ENCODE results near the gene ARHGEF39. TPM values are rescaled to one million over a fixed set of nuclear protein-coding genes. Genes with fewer than 3 reads are reported as not detected.

ARHGEF39 gene
- total RNA-seq, 1 donor from 2014 or later: 14.2 TPM

DNA sequence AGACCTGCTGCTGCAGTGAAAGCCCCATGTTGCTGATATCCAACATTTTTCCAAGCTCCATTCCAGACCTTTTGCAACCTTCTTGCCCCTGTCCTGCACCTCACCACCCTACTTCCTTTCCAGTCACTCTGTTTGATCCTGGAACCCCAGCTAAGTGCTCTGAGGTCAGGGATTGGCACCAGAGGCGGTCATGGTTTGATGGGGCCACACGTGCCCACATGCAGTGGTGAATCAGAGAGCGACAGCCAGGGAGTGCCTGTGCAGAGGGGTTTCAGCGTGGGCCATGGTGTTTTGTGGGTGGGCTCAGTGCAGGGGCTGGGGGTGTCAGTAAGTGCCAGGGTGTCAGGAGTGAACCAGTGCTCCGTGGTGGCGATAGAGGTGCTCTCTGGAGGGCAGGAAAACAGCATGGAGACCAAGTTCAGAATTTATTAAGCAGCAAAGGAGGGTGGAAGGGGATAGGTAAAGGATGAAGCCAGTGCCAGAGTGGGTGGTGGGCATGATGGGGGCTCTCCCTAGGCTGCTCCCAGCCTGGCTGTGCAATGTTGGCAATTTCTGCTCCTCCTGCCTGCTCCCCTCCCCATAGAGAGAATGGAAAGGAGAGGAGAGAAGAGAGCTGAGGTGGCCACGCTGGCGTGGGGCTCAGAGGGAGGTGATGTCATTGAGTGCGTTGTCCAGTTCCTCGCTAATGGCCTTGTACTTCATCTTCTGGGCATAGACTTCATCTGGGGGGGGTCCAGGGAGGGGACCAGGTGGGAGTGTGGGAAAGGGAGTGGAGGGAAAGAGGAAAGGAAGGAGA, 17.7 kb upstream of the ARHGEF39 start:
- Mint-ChIP-seq H3K4me1 (ENCODE audit: unreplicated experiment) (peaks cover 26% of the 10 kb centered on the region), H3K4me3 (no peak overlapping the region), H3K9me3 (no peaks in the 10 kb centered on the region), H3K27me3 (no peaks in the 10 kb centered on the region), H3K36me3 (peaks cover 15% of the 10 kb centered on the region), H3K27ac (no peak overlapping the region)
- no peak for DNase-seq (ENCODE audit: extremely low spot score, unreplicated experiment)
- TF ChIP-seq CTCF (conservative IDR thresholded peaks at IDR 0.05): no peak

GRCh38 chr9:35682051-35682450, 17.1 kb upstream of the ARHGEF39 start:
- H3K27ac Mint-ChIP-seq: peak overlapping the region; percentile 48
- no peaks in the 10 kb centered on the region for H3K27me3 Mint-ChIP-seq
- no peak for DNase-seq (ENCODE audit: extremely low spot score, unreplicated experiment)
- TF ChIP-seq CTCF (conservative IDR thresholded peaks at IDR 0.05): no peak
- H3K4me3 Mint-ChIP-seq: no peak overlapping the region
- H3K36me3 Mint-ChIP-seq: peaks cover 12% of the 10 kb centered on the region
- H3K4me1 Mint-ChIP-seq (ENCODE audit: unreplicated experiment): peaks cover 26% of the 10 kb centered on the region
- H3K9me3 Mint-ChIP-seq: no peaks in the 10 kb centered on the region

DNA sequence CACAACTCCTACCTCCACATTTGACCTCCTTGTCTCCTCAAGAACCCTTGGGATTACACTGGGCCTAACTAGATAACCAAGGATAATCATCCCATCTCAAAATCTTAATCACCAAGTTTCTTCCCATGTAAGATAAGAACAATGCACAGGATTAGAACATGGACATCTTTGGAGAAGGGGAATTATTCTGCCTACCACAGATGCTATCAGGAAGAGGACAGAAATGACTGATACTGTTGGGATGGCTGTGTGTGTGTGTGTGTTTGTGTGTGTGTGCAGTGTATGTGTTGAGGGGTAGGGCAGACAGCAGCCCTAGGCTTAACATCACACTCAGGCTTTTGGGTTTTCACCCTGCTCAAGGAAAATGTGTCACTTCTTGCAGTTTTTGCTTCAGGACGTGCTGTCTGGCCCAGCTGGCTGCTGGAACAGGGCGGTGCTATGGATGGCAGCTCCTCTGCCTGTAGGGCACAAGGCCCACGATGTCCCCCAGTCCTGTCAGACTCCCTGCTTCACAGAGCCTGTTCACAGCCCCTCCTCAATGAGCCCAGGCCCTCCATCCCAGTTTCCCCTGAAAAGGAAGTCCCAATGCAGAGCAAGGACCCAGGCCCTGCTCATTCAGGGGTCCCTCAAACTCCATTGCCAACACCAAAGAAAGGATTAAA, 16.5 kb upstream of the ARHGEF39 start:
- H3K4me1 Mint-ChIP-seq (ENCODE audit: unreplicated experiment): peaks cover 24% of the 10 kb centered on the region
- peak overlapping the region; percentile 48 for H3K27ac Mint-ChIP-seq
- no peak for DNase-seq (ENCODE audit: extremely low spot score, unreplicated experiment)
- TF ChIP-seq CTCF (conservative IDR thresholded peaks at IDR 0.05): no peak
- H3K4me3 Mint-ChIP-seq: no peak overlapping the region
- peaks cover under 1% of the 10 kb centered on the region for H3K27me3 Mint-ChIP-seq
- H3K36me3 Mint-ChIP-seq: peaks cover 12% of the 10 kb centered on the region
- H3K9me3 Mint-ChIP-seq: no peaks in the 10 kb centered on the region

DNA sequence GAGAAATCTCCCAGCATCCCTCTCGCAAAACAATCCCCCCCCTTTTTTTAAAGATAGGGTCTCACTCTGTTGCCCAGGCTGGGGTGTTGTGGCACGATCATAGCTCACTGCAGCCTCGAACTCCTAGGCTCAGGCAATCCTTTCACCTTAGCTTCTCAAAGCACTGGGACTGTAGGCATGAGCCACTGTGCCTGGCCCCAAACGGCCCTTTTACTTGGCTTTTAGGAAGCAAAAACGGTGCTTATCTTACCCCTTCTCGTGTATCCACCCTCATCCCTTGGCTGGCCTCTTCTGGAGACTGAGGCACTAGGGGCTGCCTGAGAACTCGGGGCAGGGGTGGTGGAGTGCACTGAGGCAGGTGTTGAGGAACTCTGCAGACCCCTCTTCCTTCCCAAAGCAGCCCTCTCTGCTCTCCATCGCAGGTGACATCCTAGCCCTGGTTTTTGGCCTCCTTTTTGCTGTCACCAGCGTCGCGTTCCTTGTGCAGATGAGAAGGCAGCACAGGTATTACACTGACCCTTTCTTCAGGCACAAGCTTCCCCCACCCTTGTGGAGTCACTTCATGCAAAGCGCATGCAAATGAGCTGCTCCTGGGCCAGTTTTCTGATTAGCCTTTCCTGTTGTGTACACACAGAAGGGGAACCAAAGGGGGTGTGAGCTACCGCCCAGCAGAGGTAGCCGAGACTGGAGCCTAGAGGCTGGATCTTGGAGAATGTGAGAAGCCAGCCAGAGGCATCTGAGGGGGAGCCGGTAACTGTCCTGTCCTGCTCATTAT, 15.5 kb upstream of the ARHGEF39 start:
- Mint-ChIP-seq H3K4me3 (no peak overlapping the region), H3K9me3 (no peaks in the 10 kb centered on the region), H3K4me1 (ENCODE audit: unreplicated experiment) (peaks cover 27% of the 10 kb centered on the region), H3K36me3 (peaks cover 9% of the 10 kb centered on the region), H3K27me3 (peaks cover 3% of the 10 kb centered on the region), H3K27ac (no peak overlapping the region)
- TF ChIP-seq CTCF (conservative IDR thresholded peaks at IDR 0.05): no peak
- no peak for DNase-seq (ENCODE audit: extremely low spot score, unreplicated experiment)

DNA sequence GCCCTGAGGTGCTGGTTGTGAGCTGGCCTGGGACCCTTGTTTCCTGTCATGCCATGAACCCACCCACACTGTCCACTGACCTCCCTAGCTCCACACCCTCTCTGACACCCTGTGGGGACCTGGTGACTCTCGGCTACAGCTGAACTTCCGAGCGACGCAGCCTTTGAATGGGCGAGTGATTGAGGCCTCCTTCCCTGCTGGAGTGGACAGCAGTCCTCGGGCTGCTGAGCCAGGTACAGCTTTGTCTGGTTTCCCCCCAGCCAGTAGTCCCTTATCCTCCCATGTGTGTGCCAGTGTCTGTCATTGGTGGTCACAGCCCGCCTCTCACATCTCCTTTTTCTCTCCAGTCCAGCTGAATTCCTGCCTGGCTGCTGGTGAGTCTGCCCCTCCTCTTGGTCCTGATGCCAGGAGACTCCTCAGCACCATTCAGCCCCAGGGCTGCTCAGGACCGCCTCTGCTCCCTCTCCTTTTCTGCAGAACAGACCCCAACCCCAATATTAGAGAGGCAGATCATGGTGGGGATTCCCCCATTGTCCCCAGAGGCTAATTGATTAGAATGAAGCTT, 14.9 kb upstream of the ARHGEF39 start:
- no peaks in the 10 kb centered on the region for H3K9me3 Mint-ChIP-seq
- peaks cover 3% of the 10 kb centered on the region for H3K27me3 Mint-ChIP-seq
- H3K4me1 Mint-ChIP-seq (ENCODE audit: unreplicated experiment): peaks cover 27% of the 10 kb centered on the region
- no peak overlapping the region for H3K27ac Mint-ChIP-seq
- H3K36me3 Mint-ChIP-seq: peaks cover 9% of the 10 kb centered on the region
- DNase-seq (ENCODE audit: extremely low spot score, unreplicated experiment): no peak
- TF ChIP-seq CTCF (conservative IDR thresholded peaks at IDR 0.05): no peak
- no peak overlapping the region for H3K4me3 Mint-ChIP-seq

All from type B pancreatic cell (in vitro differentiated cells).